Mesenteric fat pad (tissue), 1 donor: ENCODE results near the gene CLEC16A. TPM values are rescaled to one million over a fixed set of nuclear protein-coding genes. Genes with fewer than 3 reads are reported as not detected.

Experiments used
- DNase-seq: peaks from one replicate; pipeline ENCODE4 v3.0.0-alpha.2; 2020; ENCODE audit warnings: low spot score
- long read RNA-seq: library from polyadenylated mRNA; unstranded; transcript quantifications from one replicate; pipeline ENCODE4 v2.0.0, GENCODE V29; 2020
- total RNA-seq: library from RNA; stranded (reverse); fragmentation: NEBNext Ultra II Directional; extraction: Animal tissue kit (Norgen Biotek cat#: 25700); gene quantifications from one replicate; pipeline ENCODE4 v1.2.1, GENCODE V29; 2021
- donor health status: DM: yes; HTN: yes; CAD: no.

Gene CLEC16A, protein sequence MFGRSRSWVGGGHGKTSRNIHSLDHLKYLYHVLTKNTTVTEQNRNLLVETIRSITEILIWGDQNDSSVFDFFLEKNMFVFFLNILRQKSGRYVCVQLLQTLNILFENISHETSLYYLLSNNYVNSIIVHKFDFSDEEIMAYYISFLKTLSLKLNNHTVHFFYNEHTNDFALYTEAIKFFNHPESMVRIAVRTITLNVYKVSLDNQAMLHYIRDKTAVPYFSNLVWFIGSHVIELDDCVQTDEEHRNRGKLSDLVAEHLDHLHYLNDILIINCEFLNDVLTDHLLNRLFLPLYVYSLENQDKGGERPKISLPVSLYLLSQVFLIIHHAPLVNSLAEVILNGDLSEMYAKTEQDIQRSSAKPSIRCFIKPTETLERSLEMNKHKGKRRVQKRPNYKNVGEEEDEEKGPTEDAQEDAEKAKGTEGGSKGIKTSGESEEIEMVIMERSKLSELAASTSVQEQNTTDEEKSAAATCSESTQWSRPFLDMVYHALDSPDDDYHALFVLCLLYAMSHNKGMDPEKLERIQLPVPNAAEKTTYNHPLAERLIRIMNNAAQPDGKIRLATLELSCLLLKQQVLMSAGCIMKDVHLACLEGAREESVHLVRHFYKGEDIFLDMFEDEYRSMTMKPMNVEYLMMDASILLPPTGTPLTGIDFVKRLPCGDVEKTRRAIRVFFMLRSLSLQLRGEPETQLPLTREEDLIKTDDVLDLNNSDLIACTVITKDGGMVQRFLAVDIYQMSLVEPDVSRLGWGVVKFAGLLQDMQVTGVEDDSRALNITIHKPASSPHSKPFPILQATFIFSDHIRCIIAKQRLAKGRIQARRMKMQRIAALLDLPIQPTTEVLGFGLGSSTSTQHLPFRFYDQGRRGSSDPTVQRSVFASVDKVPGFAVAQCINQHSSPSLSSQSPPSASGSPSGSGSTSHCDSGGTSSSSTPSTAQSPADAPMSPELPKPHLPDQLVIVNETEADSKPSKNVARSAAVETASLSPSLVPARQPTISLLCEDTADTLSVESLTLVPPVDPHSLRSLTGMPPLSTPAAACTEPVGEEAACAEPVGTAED
- total RNA-seq: 27.5 TPM
- long read RNA-seq, partial matches to known transcripts: 29 of 71 reads
- long read RNA-seq, other reads (novel, unspliced or antisense): 41 of 71 reads

DNA sequence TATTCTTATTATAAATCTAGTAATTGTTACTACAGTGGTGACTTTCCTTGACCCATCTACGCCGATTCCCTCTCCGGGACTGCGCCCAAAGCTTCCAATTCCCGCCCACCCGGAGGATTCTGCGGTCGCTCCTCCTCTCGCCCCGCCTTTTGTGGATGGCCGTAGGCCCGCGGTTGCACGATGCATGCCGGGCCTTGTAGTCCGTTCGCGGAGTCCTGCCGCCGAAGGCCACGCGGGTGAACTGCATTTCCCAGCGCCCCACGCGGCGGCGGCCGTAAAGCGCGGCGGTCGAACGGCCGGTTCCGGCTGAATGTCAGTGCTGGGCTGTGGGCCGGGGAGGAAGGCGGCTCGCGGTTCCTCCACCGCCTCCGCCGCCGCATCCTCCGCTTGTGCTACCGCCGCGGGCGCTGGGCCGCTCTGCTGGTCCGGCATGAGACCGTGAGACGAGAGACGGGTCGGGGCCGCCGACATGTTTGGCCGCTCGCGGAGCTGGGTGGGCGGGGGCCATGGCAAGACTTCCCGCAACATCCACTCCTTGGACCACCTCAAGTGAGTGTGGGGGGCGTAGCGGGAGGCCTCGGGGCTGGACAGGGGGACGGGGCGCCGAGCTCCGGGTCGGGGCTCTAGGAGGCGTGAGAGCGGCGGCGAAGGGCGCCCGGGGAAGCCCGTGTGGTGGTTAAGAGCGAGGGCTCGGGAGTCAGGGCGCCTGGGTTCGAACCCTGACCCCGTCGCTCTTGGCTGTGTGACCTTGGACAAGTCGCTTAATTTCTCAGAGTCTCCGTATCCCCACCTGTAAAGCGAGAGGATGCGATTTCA lies at the start of gene CLEC16A:
Gene CLEC16A, plus strand, starts transcription at position 316 of the 816 bp plus-strand sequence. Its CDS starts 154 bp downstream, at position 470.
- peak; percentile 99 for DNase-seq

DNA sequence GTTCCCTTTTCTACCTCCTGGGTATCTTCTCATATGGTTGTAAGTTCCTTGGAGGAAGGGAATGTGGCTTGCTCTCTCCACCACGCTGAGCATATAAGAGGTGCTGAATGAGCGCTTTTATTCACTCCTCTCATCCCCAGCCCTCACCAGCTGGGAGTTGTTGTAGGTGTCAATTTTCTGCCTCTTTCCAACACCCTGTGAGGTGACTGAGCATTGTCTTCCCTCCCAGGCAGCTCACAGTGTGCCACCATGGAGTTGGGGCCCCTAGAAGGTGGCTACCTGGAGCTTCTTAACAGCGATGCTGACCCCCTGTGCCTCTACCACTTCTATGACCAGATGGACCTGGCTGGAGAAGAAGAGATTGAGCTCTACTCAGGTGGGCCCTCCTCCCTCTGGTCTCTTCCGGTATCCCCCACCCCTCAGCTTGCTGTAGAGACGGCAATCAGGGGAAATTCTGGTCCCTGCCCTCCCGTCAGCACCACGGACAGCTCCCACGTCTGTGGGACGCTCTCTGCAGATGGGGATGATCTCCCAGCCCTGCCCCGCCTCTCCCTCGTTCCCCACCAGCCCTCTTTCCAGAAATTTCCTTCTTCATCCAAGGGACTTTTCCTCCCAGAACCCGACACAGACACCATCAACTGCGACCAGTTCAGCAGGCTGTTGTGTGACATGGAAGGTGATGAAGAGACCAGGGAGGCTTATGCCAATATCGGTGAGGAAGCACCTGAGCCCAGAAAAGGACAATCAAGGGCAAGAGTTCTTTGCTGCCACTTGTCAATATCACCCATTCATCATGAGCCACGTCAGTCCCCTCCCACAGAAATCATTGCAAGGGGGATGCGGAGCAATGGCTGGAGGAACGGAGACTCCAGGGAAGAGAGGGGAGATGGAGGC lies 49.1 kb upstream of the CLEC16A start:
- DNase-seq: no peak

DNA sequence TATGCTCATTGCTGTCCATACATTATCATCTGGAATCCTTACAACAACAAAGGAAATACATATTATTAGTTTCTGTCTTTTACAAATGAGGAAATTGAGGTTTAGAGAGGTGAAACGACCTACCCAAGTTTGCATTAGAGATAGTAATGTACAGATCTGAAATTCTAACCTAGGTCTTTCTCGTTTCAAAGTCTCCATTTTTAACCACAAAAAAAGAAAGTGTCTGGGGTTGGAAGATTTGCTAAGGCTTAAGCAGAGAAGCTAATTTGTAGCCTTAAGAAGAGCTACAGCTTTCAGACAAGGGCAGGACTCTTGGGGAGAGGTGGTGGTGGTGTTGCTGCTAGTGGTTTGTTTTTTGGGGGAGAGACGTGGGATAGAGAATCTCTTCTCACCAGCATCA lies 48.2 kb upstream of the CLEC16A start:
- no peak for DNase-seq

DNA sequence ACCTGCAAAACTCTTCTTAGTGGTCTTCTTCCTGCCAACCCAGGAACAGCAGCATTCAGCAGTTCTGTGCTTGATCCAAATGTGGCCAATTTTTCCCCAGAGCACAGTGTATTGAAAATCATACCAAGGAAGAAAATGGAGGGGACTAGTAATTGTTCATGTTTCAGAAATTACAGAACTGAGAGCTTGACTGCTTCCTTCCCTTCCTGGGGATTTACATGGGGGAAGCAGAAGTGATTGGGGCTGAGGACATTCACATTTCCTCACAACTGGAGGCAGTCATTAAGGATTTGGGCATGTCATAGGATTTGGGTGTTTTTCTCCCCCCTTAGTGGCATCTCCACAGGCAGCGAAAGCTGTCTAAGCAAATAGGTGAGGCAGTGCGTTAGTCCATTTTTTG lies 47.6 kb upstream of the CLEC16A start:
- no peak for DNase-seq

DNA sequence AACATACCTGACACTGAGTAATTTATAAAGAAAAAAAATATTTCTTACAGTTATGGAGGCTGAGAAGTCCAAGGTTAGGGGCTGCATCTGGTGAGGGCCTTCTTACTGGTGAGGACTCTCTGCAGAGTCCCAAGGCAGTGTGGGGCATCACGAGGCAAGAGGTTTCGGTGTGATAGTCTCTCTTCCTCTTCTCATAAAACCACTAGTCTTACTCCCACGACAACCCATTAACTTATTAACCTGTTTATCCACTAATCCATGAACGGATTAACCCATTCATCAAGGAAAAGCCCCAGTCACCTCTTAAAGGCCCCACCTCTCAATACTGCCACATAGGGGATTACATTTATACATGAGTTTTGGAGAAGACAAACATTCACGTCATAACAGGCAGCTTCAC lies 47.2 kb upstream of the CLEC16A start:
- DNase-seq: no peak

DNA sequence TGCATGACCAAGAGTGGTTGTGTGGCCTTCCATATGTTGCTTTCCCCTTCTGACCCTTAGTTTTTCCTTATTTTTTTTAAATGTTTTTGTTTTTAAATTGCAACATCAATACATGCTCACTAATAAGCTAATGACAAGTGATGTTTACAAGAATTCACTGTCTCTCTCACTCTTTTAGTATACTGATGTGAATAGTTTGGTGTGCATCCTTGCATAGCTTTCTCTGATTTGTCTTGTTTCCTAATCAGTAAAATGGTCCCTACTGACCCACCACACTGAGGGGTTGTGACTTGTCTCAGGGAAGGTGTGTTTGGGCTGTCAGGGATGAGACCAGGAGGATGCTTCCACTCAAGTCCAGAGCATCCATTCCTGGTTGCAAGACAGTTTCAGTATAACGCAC lies 41.4 kb upstream of the CLEC16A start:
- no peak for DNase-seq

DNA sequence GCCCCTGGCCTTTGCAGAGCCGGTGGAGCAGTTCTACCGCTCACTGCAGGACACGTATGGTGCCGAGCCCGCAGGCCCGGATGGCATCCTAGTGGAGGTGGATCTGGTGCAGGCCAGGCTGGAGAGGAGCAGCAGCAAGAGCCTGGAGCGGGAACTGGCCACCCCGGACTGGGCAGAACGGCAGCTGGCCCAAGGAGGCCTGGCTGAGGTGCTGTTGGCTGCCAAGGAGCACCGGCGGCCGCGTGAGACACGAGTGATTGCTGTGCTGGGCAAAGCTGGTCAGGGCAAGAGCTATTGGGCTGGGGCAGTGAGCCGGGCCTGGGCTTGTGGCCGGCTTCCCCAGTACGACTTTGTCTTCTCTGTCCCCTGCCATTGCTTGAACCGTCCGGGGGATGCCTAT lies 37.9 kb upstream of the CLEC16A start:
- DNase-seq: no peak

DNA sequence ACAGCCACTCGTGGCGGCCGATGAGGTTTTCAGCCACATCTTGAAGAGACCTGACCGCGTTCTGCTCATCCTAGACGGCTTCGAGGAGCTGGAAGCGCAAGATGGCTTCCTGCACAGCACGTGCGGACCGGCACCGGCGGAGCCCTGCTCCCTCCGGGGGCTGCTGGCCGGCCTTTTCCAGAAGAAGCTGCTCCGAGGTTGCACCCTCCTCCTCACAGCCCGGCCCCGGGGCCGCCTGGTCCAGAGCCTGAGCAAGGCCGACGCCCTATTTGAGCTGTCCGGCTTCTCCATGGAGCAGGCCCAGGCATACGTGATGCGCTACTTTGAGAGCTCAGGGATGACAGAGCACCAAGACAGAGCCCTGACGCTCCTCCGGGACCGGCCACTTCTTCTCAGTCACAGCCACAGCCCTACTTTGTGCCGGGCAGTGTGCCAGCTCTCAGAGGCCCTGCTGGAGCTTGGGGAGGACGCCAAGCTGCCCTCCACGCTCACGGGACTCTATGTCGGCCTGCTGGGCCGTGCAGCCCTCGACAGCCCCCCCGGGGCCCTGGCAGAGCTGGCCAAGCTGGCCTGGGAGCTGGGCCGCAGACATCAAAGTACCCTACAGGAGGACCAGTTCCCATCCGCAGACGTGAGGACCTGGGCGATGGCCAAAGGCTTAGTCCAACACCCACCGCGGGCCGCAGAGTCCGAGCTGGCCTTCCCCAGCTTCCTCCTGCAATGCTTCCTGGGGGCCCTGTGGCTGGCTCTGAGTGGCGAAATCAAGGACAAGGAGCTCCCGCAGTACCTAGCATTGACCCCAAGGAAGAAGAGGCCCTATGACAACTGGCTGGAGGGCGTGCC lies 37.2 kb upstream of the CLEC16A start:
- DNase-seq: no peak

DNA sequence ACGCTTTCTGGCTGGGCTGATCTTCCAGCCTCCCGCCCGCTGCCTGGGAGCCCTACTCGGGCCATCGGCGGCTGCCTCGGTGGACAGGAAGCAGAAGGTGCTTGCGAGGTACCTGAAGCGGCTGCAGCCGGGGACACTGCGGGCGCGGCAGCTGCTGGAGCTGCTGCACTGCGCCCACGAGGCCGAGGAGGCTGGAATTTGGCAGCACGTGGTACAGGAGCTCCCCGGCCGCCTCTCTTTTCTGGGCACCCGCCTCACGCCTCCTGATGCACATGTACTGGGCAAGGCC lies 36.7 kb upstream of the CLEC16A start:
- no peak for DNase-seq

DNA sequence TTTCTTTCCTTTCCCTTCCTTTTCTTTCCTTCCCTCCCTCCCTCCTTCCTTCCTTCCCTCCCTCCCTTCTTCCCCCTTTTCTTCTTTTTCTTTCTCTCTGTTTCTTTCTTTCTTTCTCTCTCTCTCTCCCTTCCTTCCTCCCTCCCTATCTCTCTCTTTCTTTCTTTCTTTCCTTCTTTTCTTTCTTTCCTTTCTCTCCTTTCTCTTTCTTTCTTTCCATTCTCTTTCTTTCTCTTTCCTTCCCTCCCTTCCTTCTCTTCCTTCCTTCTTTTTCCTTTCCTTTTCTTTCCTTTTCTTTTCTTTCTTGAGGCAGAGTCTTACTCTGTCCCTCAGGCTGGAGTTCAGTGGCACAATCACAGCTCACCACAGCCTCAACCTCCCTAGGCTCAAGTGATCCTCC lies 33.1 kb upstream of the CLEC16A start:
- no peak for DNase-seq

DNA sequence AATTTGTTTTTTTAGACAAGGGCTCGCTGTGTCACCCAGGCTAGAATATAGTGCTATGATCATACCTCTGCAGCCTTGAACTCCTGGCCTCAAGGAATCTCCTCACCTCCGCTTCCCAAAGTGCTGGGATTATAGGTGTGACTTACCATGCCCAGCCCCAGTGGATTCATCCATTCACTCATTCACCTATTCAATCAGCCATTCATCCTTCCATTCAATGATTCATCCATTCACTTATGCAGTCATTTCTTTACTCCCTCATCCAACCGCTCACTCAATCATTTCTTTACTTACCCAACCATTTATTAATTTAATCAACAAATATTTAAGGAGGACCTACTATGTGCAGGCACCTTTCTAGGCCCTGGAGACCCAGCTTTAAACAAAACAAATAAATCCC lies 27.8 kb upstream of the CLEC16A start:
- no peak for DNase-seq

DNA sequence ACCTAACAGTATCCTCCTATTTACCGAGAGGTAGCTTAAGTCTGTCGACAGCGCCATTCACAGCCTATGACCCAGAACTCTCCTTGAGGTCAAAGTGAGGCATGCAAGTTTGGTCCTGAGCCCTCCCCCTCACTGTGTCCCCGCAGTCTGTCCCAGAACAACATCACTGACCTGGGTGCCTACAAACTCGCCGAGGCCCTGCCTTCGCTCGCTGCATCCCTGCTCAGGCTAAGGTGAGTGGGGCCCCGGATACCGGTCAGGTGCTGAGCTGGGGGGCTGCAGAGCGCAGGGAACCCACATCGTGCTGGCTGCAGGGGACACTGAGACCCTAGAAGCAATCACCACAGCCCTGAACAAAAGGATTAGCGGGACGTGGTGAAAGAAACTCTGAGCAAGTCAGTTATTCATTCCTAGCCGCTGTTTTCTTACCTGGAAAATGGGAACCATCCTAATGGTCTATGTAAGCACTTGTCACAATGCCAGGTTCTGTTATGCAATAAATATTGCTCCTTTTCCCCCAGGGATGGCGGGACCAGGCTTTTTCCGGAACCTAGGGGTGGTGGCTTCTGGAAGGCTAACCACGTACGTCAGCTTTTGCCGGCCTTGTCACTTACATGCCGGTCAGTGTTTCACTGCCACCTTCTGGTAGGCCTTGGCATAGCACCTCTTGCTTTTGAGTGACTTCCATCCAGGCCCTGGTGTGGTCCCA lies 25.9 kb upstream of the CLEC16A start:
- DNase-seq: peak; percentile 94

DNA sequence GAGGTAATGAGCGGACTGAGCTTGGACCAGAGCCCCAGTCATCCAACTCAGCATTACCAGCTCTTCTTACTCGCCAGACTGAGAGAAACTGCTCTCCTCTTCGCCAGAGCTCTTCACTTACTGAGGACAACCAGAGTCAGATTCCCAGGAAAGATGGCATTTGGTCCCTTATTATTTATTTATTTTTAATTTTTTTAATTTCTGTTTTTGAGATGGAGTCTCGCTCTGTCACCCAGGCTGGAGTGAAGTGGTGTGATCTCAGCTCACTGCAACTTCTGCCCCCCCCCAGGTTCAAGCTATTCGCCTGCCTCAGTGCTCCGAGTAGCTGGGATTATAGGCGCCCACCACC lies 25.4 kb upstream of the CLEC16A start:
- no peak for DNase-seq

DNA sequence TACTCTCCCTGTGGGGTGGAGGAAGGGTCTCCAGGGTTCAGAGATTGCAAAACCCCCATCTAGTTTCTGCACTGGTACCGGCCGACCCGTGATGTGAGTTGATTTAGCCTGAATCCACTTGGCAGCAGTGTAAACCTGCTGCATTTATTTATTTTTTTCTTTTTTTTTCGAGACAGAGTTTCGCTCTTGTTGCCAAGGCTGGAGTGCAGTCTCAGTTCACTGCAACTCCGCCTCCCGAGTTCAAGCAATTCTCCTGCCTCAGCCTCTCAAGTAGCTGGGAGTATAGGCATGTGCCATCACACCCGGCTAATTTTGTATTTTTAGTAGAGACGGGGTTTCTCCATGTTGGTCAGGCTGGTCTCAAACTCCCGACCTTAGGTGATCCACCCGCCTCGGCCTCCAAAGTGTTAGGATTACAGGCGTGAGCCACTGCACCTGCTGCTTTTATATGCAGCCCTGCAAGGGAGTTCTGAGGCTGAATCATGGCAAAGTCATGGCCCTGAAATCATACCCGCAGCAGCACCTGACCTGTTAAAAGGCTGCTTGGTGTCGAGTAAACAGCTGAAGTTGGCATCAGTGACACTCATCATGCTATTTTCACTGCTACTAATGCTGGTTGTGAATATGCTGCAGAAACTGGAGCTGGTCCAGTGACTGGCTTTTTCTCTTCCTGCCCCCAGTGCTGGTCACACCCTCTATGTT lies 23.5 kb upstream of the CLEC16A start:
- DNase-seq: no peak

DNA sequence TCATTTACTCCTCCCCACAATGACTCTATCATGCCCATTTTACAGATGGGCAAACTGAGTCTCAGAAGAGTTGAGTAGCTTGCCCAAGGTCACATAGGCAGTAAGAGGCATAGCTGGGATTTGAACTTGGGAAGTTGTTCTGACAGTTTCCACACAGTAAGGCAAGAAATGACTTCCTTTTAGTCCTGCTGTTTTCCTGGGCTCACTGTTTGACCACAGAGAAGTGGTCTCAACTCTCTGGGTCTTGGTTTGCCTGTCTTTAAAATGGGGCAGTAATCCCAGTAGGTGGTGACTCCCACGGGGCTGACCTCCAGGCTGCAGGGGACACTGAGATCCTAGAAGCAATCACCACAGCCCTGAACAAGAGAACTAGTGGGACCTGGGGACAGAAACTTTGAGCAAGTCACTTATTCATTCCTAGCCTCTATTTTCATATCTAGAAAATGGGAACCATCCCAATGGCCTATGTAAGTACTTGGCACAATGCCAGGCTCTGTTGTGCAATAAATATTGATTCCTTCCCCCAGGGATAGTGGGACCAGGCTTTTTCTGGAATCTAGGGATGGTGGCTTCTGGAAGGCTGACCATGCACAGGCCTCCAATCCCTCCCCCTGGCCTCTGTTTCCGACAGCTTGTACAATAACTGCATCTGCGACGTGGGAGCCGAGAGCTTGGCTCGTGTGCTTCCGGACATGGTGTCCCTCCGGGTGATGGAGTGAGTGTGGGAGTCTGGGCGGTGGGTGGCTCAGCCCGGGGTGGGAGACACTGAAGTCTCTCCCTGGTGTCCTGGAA lies 22.6 kb upstream of the CLEC16A start:
- no peak for DNase-seq

DNA sequence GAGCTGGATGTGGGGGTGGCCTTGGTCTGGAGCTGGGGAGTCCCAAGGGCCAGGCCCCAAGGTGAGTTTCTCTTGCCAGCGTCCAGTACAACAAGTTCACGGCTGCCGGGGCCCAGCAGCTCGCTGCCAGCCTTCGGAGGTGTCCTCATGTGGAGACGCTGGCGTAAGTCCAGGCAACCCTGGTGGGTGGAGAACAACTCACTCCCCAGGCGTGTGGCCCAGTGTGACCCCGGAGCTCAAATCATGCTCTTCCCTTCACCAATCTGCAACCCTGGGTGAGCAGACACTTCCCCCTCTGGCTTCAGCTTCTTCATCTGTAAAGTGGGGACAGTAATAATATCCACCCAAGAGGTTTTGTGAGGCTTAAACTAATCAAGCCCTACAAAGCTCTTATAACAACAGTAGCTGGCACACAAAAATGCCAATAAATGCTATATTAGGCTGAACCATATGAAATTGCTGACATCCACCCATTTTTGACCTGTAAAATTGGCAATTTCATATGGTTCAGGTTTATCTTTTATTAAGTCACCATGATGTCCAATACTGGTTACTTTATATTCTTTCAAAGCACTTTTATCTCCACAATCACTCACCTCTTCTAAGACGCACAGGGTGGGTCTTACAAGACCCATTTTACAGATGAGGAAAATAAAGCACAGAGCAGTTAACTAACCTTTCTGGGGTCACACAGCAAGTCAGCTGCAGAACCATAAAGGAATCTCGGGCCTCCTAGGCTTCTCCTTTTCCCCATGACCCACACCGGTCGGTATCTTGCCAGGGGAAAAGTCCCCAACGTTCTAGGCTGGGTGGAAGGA lies 21.8 kb upstream of the CLEC16A start:
- no peak for DNase-seq
